GM18873 (cell line): Measurements from ENCODE around the gene EPHA3.

Experiments used
- ATAC-seq: cut with Tn5 transposase; IDR thresholded peaks from one replicate; pipeline ENCODE4 v1.9.1; 2021; ENCODE audit warnings: mild to moderate bottlenecking, moderate library complexity, moderate number of reproducible peaks; ENCODE audit not compliant: unreplicated experiment, low FRiP score

EPHA3 gene

GRCh38 chr3:89426060-89426459, 318.6 kb downstream of the EPHA3 start:
- ATAC-seq, result no peak

- no peak for ATAC-seq
Observed at GRCh38 chr3:89434621-89435380, 327.4 kb downstream of the EPHA3 start.

- no peak for ATAC-seq
Observed at GRCh38 chr3:89436846-89437245, 329.4 kb downstream of the EPHA3 start.

GRCh38 chr3:89440386-89440785, 333.0 kb downstream of the EPHA3 start:
- ATAC-seq, result no peak

- ATAC-seq, result no peak
Observed at GRCh38 chr3:89441141-89441540, 333.7 kb downstream of the EPHA3 start.

- no peak for ATAC-seq
Observed at GRCh38 chr3:89446593-89446992, 339.2 kb downstream of the EPHA3 start.

- no peak for ATAC-seq
Observed at GRCh38 chr3:89447243-89447642, 339.8 kb downstream of the EPHA3 start.

GRCh38 chr3:89449086-89449485, 341.7 kb downstream of the EPHA3 start:
- no peak for ATAC-seq

- ATAC-seq, result no peak
Observed at GRCh38 chr3:89452066-89452465, 344.6 kb downstream of the EPHA3 start.

- ATAC-seq, result no peak
Observed at GRCh38 chr3:89455240-89455639, 347.8 kb downstream of the EPHA3 start.

GRCh38 chr3:89467898-89468363, 360.5 kb downstream of the EPHA3 start:
- no peak for ATAC-seq

GRCh38 chr3:89472101-89472500, 364.7 kb downstream of the EPHA3 start:
- no peak for ATAC-seq

GRCh38 chr3:89474333-89475130, 367.1 kb downstream of the EPHA3 start:
- ATAC-seq, result no peak

- ATAC-seq, result no peak
Observed at GRCh38 chr3:89488800-89489580, 381.6 kb downstream of the EPHA3 start.

GRCh38 chr3:89490129-89490528, 382.7 kb downstream of the EPHA3 start:
- ATAC-seq, result no peak

GRCh38 chr3:89494734-89495133, 387.3 kb downstream of the EPHA3 start:
- ATAC-seq, result no peak

GRCh38 chr3:89503891-89504391, 396.5 kb downstream of the EPHA3 start:
- no peak for ATAC-seq

- ATAC-seq, result no peak
Observed at GRCh38 chr3:89504432-89504831, 397.0 kb downstream of the EPHA3 start.

- ATAC-seq, result no peak
Observed at GRCh38 chr3:89506462-89507103, 399.2 kb downstream of the EPHA3 start.

- ATAC-seq, result no peak
Observed at GRCh38 chr3:89521328-89521727, 413.9 kb downstream of the EPHA3 start.
